Measurements from ENCODE around the gene NFIC.

GRCh38 chr19:3511506-3512251, 145.3 kb downstream of the NFIC start:
- no peak for TF ChIP-seq EZH2phosphoT487 (IDR thresholded peaks at IDR 0.05; ENCODE audit: borderline replicate concordance)
- no peak for TF ChIP-seq CTCF (conservative IDR thresholded peaks at IDR 0.05; ENCODE audit: low read length)

Data from Loucy (cell line).